GM19452 (cell line): ENCODE results near the gene GALNT2.

ENCODE experiments used
- ATAC-seq: cut with Tn5 transposase; IDR thresholded peaks from one replicate; pipeline ENCODE4 v1.9.1; 2021; ENCODE audit not compliant: unreplicated experiment

GALNT2 gene

DNA sequence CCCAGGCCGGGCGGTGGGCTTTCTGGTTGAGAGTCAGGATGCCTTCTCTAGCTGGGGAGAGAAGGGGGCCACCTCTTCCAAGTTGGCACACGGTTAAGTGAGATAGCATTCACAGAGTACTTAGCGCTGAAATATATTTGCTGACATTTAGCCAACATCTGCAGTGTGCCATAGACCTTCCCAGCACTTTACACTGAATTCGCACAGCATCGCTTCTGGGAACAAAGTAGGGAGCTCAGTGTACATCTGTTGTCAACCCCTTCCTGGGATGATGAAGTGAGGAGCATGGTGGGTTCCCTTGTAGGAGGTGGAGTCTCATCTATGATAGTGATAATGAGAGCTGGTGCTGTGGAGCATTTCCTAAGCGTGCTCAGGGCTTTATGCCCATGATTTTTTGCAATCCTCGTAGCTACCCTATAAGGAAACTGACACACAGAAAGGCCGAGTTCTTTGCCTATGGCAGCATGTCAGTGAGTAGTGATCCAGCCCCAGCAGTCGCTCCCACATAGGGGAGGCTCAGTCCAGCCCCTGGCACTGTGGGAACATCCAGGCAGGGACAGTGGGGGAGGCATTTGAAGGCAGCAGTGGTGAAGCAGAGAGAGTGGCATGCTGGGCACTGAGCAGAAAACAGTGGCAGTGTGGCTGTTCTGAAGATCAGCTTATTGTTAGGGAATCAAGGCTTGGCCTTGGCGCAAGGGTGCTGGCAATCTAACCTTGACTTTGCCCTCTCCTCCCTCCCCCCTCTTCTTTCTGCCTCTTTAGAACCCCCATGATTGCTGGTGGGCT, 182.8 kb downstream of the GALNT2 start:
- no peak for ATAC-seq

GRCh38 chr1:230250666-230251065, 183.6 kb downstream of the GALNT2 start:
- no peak for ATAC-seq

DNA sequence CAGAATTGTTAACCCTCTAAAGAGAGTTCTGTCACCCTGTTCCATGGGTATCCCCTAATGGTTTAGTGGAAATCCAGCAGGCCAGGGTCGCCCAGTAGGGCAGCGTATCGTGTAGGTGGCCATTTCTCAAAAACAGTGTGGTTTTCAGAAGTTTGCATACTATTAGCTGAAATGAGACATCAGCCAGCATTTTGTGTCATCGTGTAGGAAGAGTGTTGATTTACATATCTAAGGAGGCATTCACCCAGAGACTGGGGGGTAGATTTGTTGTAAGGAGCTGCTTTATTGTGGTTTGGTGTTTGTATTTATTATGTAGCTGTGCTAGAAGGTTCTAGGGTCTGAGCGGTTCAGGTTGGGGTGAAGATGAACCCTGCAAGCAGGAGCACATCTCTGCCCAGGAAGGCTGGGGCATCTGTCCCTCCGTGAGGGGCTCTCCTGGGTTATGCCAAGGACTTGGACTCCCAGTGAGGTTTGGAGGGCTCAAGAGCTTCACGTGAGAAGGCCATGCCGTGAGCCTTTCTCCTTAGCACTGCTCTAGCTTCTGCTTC, 184.7 kb downstream of the GALNT2 start:
- no peak for ATAC-seq

DNA sequence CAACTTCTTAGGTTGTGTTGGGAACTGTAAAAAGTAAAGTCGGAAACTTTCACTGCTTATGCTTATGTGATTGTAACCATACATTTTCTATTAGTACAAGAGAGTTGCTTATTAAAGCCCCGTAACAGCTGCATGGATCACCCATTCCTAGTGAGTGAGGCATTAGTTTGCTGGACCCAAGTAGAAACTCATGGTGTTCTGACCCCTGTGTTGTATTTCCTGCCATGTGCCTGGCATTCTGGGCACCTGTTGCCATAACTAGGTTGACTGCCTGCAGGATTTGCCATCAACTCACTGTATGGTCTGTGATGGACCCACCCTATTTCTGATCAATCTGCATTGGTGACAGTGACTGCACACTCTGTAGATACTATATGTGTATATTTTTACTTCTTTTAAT, 186.1 kb downstream of the GALNT2 start:
- no peak for ATAC-seq

GRCh38 chr1:230254265-230254664, 187.2 kb downstream of the GALNT2 start:
- ATAC-seq, result no peak

- ATAC-seq, result no peak
These were observed 188.1 kb downstream of the GALNT2 start for GRCh38 chr1:230255116-230255515.

- no peak for ATAC-seq
These were observed 189.0 kb downstream of the GALNT2 start for GRCh38 chr1:230255991-230256390.

DNA sequence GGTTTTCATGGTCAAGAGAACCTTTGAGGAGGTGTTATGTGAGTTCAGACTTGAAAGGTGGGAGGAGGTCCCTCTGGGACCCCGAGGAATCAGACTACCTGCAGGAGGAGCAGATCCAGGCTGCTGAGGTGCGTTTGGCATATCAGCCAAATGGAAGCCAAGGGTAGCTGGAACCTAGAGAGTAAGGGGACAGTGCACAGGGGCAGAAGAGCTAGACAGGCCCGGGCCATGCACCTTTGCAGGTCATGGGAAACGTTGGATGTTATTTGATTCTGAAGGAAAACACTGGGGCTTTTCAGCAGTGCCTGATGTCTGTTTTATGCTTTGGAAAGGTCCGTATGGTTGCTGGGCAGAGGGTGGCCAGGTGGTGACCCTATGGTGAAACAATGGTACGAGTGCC, 189.9 kb downstream of the GALNT2 start:
- no peak for ATAC-seq

- ATAC-seq, result no peak
These were observed 192.6 kb downstream of the GALNT2 start for GRCh38 chr1:230259621-230260020.

DNA sequence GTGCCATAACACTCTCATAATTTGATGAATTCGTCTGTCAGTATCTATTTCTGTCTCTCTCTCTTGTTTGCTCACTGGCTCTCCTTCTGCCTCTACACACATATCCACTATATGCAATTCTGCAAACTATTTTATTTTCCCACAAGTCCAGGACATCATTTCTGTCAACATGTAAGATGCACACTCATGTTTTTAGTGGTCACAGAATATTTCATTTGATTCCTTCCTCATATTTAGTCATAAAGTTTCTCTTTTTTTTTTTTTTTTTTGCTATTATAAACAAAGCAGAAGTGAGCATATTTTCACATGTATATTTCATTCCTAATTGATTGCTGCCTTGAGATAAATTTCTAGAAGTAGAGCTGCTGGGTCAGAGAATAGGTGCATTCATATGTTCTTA, 193.8 kb downstream of the GALNT2 start:
- no peak for ATAC-seq

GRCh38 chr1:230261928-230262650, 195.1 kb downstream of the GALNT2 start:
- no peak for ATAC-seq

GRCh38 chr1:230262867-230263567, 196.0 kb downstream of the GALNT2 start:
- ATAC-seq, result no peak

- no peak for ATAC-seq
These were observed 196.6 kb downstream of the GALNT2 start for GRCh38 chr1:230263568-230264195.

DNA sequence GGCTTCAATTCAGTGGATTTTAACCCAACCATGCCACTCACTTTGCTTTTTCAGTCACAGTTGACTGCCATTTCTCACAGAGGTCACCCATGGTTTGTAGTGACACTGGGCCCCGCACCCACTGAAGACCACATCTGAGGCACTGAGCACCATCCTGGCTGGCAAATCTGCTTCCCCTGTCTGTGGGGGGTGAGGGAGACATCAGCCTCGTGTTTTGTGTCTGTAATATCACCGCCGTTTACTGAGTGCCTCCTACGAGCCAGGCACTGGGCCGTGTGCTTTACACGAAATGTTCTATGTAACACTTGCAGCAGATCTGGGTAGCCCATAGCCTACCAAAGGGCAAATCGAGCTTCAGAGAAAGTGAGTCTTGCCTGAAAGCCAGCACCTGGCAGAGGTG, 197.3 kb downstream of the GALNT2 start:
- no peak for ATAC-seq

- ATAC-seq, result no peak
These were observed 198.4 kb downstream of the GALNT2 start for GRCh38 chr1:230265200-230266115.

DNA sequence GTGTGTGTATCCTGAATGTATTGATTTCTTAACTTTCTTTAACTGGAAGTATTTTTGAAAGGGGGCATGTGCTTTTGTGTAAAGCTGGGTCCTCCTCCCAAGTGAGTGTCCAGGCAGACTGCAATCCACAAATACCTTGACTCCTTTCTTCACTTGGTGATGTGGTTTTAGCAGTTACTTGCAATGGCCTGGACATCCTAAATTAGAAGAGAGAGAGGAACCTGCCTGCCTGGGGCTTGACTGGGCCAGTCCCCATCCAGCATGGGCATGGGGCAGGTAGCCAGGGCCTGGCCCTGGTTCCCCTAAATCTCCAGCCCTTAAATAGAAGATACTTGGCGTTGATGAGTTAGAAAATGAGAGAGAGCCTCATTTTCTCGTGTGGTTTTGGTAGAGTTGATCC, 199.4 kb downstream of the GALNT2 start:
- ATAC-seq, result no peak

- no peak for ATAC-seq
These were observed 200.5 kb downstream of the GALNT2 start for GRCh38 chr1:230267338-230268065.

- ATAC-seq, result no peak
These were observed 201.5 kb downstream of the GALNT2 start for GRCh38 chr1:230268371-230269170.

GRCh38 chr1:230270185-230270558, 203.1 kb downstream of the GALNT2 start:
- no peak for ATAC-seq
